ENCODE results near the gene MCM10.

The MCM10 gene

GRCh38 chr10:13256627-13257026, 95.3 kb downstream of the MCM10 start:
- no peak overlapping the region for H3K4me3 ChIP-seq (ENCODE audit: low read depth, low read length)
- TF ChIP-seq CTCF (IDR thresholded peaks at IDR 0.05; ENCODE audit: borderline replicate concordance, insufficient read depth, low read depth, low read length), result no peak

GRCh38 chr10:13257621-13258140, 96.3 kb downstream of the MCM10 start:
- no peak overlapping the region for H3K4me3 ChIP-seq (ENCODE audit: low read depth, low read length)
- TF ChIP-seq CTCF (IDR thresholded peaks at IDR 0.05; ENCODE audit: borderline replicate concordance, insufficient read depth, low read depth, low read length), result no peak
